Progenitor cell of endocrine pancreas (in vitro differentiated cells): ENCODE results near the gene ADAMTS2. TPM values are rescaled to one million over a fixed set of nuclear protein-coding genes. Genes with fewer than 3 reads are reported as not detected.

Experiments
- DNase-seq: peaks from one replicate; pipeline ENCODE4 v3.0.0; 2021; ENCODE audit warnings: low spot score; ENCODE audit not compliant: unreplicated experiment
- H3K27ac Mint-ChIP-seq: 2 replicates; pipeline ENCODE4 v1.8.0; 2021; ENCODE audit warnings: mild to moderate bottlenecking, moderate library complexity, mixed read lengths
- H3K27me3 Mint-ChIP-seq: 2 replicates; pipeline ENCODE4 v1.8.0; 2021; ENCODE audit warnings: mixed read lengths
- H3K36me3 Mint-ChIP-seq: 2 replicates; pipeline ENCODE4 v1.8.0; 2022; ENCODE audit warnings: mixed read lengths; ENCODE audit not compliant: insufficient read depth
- H3K4me1 Mint-ChIP-seq: 2 replicates; pipeline ENCODE4 v1.8.0; 2021; ENCODE audit warnings: low read depth, mixed read lengths
- H3K4me3 Mint-ChIP-seq: 2 replicates; pipeline ENCODE4 v1.8.0; 2021; ENCODE audit warnings: low read depth, mild to moderate bottlenecking, moderate library complexity, mixed read lengths
- H3K9me3 Mint-ChIP-seq: 2 replicates; pipeline ENCODE4 v1.8.0; 2021; ENCODE audit warnings: low read depth, mixed read lengths
- CTCF ChIP-seq: fragments of 200-600 bp; sonication (generic); IDR thresholded peaks from one replicate; pipeline ENCODE4 v1.5.0; 2021; ENCODE audit warnings: antibody characterized with exemption, mild to moderate bottlenecking; ENCODE audit not compliant: unreplicated experiment
- total RNA-seq: library from RNA; stranded (reverse); gene quantifications from 2 replicates; pipeline ENCODE4 v1.2.1, GENCODE V29; 2021

The ADAMTS2 gene
- total RNA-seq, 1 donor from 2014 or later, result 2.5 TPM

DNA sequence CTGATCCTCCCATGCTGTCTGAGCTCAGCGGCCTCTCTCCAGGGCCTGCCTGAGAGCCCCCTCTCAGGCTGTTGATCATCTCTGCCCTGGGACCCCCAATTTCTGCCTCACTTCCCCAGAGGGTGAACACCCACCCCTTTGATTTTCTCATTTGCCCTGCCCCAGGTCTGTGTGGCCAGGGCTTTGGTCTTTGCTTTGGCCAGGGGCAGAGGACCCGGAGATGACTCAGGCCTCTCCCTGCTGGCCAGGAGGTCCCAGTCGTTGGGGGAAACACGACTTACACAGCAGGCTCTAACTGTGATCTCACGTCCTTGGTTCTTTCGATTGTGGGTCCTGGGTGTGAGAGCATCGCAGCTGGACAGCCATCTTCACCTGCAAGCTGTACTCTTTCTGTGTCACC, 1.1 kb upstream of the ADAMTS2 start:
- Mint-ChIP-seq H3K4me3 (peak overlapping the region; percentile 65), H3K9me3 (no peaks in the 10 kb centered on the region), H3K27me3 (peaks cover 78% of the 10 kb centered on the region), H3K27ac (no peak overlapping the region), H3K36me3 (no peaks in the 10 kb centered on the region), H3K4me1 (peaks cover 10% of the 10 kb centered on the region)
- no peak for TF ChIP-seq CTCF
- DNase-seq, result no peak

DNA sequence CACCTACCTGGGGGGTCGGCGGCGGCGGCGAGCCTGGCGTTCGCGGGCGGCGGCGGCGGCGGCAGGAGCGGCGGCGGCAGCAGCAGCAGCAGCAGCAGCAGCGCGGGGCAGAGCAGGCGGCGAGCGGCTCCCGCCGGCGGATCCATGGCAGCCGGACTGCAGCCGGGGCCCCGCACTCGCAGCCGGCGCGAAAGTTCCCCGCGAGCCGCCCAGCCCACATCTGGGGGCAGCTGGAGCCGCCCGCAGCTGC, 153 bp downstream of the ADAMTS2 start:
- Mint-ChIP-seq H3K9me3 (no peaks in the 10 kb centered on the region), H3K27me3 (peaks cover 76% of the 10 kb centered on the region), H3K4me3 (no peak overlapping the region), H3K4me1 (peaks cover 10% of the 10 kb centered on the region), H3K27ac (no peak overlapping the region), H3K36me3 (no peaks in the 10 kb centered on the region)
- DNase-seq, result peak; percentile 23
- no peak for TF ChIP-seq CTCF

DNA sequence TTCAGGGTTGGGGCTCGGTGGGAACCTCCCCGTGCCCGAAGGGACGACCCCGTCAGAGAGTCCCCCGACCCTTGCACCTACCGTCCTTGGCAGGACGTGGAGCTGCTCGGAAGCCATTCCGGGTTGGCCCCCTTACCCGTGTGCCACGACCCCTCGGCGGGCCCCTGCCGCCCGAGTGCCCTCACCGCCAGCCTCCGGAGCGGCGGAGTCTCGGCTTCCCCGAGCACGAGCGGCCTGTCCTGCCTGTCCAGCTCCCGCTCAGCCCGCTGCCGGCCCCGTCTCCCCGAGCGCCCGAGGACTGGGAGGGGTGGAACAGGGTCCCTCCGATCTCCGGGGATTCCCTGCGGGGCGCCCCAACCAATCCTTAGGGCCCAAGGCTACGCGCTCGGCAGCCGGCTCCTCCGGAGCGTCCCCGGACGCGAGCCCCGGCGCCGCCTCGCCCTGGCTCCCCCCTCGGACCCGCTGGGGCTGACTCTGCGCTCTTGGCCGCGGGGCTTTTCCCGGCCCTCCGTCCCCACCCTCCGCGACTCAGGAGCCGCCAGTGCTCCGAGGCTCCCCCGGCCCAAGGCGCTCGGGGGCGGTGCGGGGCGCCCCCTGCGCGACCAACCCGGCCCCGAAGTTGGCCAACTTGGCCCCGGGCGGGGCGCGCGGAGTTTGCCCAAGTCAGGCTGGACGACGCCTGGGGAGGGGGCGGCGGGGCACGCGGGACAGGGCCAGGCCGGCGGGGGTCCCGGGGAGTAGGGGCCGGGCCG, 654 bp downstream of the ADAMTS2 start:
- Mint-ChIP-seq H3K4me1 (peaks cover 10% of the 10 kb centered on the region), H3K27me3 (peaks cover 72% of the 10 kb centered on the region), H3K27ac (no peak overlapping the region), H3K9me3 (no peaks in the 10 kb centered on the region), H3K4me3 (peak overlapping the region; percentile 50), H3K36me3 (no peaks in the 10 kb centered on the region)
- DNase-seq, result no peak
- TF ChIP-seq CTCF, result no peak

GRCh38 chr5:179343719-179344430, 1.4 kb downstream of the ADAMTS2 start:
- Mint-ChIP-seq H3K36me3 (no peaks in the 10 kb centered on the region), H3K9me3 (no peaks in the 10 kb centered on the region), H3K27ac (no peak overlapping the region), H3K4me1 (peaks cover 10% of the 10 kb centered on the region), H3K4me3 (peak overlapping the region; percentile 50), H3K27me3 (peaks cover 64% of the 10 kb centered on the region)
- peak; percentile 64 for DNase-seq
- TF ChIP-seq CTCF, result peak; percentile 56

DNA sequence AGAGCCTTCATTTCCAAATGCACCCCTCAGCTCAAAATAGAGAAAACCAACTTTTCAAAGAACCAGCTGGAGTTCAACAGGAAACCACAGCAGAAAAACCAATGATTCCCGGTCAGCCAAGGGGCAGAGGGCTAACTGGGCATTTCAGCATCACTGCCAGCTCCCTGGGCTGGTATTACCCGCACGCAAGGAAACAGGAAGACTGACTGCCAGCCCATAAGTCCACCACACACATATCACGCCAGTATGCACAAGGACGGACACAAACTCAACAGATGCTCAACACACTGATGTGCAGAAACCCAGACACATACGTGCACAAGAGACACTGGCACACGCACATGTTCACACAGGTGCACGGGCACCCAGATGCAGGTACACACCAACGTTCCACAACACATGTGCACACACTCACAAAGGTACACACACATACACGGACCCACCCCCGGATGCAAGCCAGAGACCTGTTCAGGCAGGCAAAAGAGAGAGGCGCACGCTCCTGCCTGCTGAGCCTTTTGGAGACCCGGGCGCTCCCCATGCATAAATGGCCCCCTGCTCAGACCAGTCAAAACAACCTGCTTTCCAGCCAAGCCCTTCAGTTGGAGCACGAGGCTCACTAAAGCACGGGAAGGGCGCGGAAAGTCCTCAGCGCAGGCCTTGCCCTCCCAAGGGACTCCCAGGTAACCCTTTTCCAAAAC, 2.1 kb downstream of the ADAMTS2 start:
- TF ChIP-seq CTCF, result no peak
- H3K36me3 Mint-ChIP-seq, result no peaks in the 10 kb centered on the region
- peak overlapping the region; percentile 31 for H3K4me3 Mint-ChIP-seq
- H3K27me3 Mint-ChIP-seq, result peaks cover 61% of the 10 kb centered on the region
- H3K9me3 Mint-ChIP-seq, result no peaks in the 10 kb centered on the region
- H3K4me1 Mint-ChIP-seq, result peaks cover 10% of the 10 kb centered on the region
- H3K27ac Mint-ChIP-seq, result no peak overlapping the region
- no peak for DNase-seq
